ENCODE data around the gene HOXA3.

The HOXA3 gene

DNA sequence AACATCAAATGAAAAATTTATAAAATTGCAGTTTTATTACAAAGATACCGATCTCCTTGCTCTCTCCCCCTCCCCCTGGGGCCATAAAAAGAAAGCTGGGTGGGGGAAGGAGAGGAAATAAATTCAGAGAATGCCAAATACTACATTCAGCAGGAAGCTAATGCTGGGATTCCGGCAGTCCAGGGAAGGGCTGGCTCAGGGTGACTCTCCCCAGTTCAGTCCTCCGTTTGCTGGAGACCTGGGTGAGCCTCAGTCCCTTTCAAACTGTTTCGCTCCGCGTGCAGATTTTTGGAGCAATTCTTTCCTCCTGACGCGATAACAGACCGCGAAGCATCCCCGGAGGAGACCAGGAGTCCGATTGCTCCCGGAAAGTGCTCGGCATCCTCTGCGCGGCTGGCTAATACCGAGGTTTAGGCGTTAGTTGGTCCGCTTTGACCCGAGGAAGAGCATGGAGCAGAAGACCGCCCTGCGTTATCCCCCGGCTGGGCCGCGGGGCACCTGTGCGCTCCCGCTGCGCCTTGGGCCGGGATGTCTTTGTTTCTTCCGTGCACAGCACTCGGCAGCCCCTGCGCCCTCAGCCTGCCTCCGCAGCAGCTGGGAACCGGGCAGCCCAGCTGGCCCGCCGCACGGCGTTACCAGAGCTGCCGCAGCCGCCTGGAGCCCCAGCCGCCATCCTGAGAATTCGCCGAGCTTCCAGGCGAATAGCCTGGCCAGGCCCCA lies 46.0 kb downstream of the HOXA3 start:
- no peak for DNase-seq (ENCODE audit: low read depth in 1 of 2, low spot score in 1 of 2)

DNA sequence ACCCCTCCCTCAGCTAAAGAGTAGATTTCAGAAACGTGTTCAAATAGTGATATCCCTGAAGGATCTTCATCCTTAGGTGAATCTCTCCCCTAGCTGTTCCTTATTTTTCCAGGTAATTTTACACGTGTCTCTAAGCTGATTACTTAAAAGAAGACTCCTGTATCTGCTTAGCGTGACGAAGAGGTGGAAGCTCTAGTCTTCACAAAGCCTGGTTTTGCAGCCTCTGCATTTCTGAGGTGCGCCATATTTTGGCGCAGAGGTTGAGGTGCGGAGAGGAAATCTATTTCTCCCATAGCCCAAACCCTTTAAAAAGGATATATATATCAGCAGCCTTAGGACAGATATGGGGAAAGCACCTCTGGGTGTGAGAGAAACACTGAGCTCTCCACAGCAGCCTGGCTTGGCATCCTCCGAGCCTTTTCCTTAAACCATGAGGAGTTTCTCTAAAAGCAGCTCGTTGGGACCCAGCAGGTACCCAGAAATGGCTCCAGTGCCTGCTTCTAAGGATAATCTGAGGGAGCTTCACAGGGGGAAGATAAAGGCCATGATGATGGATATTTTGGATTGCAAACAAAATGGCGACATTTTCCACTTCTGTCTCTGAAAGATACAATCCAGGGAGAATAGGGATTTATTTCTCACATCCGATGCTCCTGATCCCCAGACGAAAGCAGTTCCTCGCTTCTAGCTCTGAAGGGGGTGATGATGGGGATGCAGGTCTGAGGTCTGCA lies 46.9 kb downstream of the HOXA3 start:
- no peak for DNase-seq (ENCODE audit: low read depth in 1 of 2, low spot score in 1 of 2)

GRCh38 chr7:27104341-27105058 lies 47.9 kb downstream of the HOXA3 start:
- no peak for DNase-seq (ENCODE audit: low read depth in 1 of 2, low spot score in 1 of 2)

DNA sequence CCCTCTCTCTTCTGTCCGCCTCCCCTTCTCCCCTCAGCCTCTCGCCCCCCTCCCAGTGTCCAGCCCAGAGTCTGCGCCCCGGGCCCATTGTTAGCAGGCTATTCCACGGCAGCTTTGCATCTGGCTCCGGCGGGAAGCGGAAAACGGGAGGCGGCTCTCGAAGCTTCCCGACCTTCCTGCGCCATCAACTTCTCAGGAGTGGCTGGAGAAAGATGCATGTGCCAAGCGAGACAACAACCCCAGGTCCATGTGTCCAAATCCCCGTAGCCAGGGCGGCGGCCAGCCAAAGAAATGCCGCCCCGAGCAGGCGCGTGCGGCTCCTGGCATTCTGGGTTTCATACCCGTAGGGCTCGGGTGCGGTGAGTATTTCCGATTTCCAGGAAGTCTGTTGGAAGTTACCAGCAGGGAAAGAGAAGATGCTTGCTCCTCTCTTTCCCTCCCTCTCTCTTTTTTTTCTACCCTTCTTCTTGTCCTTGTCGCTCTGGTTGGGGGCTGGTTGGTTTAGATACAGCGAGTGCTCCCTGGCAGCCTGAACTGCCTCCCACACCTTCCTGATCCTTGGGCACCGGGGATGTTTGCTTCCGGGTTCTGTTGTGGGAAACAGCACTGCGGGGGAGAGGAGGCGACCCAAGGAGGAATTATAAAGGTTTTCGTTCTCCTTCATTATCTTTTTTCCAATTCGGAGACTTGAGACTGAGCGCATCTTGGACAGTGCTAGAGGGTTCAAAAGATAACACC lies 48.7 kb downstream of the HOXA3 start:
- no peak for DNase-seq (ENCODE audit: low read depth in 1 of 2, low spot score in 1 of 2)

- DNase-seq (ENCODE audit: low read depth in 1 of 2, low spot score in 1 of 2), result no peak
These were observed 49.6 kb downstream of the HOXA3 start, which contains the start of gene HOXA2 for GRCh38 chr7:27102581-27103442. TSS of gene HOXA2 (minus strand) at chr7:27102683. CDS start at chr7:27102500, 183 bp downstream.

GRCh38 chr7:27101957-27102580 lies 50.3 kb downstream of the HOXA3 start:
- no peak for DNase-seq (ENCODE audit: low read depth in 1 of 2, low spot score in 1 of 2)

- no peak for DNase-seq (ENCODE audit: low read depth in 1 of 2, low spot score in 1 of 2)
These were observed 51.0 kb downstream of the HOXA3 start for GRCh38 chr7:27101171-27101956.

DNA sequence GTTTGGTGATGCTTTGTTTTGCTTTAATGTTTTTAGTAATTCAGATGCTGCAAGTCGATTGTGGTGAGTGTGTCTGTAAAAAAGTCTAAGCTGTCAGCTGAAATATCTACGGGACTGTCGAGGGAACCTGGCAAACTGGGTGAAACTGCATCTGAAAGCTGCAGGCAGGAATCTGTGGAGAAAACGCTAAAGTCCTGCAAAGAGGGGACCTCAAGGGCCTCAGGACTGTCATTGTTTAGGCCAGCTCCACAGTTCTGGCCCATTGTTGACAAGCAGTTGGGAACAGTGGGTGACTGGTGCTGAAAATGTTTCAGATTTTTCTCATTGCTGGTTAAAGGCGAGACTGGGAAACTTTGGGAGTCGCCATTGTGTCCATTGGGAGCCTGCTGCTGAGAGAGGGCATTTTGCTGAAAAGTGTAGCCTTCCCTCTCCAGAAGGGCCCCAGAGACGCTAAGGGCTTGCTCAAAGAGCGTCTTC lies 51.7 kb downstream of the HOXA3 start:
- no peak for DNase-seq (ENCODE audit: low read depth in 1 of 2, low spot score in 1 of 2)

DNA sequence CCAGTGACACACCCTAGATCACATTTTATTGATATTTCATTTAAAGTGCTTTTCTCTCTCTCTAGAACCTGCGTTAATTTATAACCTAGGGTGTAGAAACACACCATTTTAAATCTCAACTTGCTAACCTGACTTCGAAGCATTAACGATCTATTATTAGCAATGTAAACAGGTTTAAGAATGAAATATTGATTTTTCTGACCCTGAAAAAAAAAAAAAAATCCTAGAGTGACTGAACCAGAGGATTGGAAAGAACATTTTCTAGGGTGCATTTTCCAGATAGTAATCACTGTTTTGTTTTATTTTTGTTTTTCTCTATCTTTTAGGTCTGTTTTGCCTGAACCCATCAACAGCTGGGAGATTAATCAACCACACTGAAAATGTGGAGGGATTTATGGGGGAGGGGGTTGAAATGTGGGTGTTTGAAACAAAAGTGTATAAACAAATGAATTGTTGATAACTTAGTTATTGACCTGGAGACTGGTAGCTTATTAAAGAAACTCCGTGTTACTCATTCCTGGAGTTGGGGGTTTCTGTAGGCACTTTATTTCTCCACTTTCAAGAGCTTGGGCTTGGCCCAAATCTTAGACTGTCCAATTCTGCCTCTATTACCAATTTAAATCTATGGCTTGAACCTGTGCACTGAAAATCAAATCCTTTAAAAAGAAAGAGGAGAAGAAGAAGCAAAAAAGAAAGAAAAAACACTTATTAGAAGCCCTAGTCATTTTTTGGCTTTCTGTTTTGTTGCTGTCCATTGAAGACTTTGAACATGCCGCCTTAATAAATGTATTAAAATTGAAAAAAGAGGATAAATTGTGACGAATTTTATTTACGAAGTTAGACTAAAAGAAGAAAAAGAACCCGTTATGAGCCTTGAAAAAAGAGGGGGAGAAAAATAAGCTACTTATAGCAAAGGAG lies 52.7 kb downstream of the HOXA3 start:
- no peak for DNase-seq (ENCODE audit: low read depth in 1 of 2, low spot score in 1 of 2)

DNA sequence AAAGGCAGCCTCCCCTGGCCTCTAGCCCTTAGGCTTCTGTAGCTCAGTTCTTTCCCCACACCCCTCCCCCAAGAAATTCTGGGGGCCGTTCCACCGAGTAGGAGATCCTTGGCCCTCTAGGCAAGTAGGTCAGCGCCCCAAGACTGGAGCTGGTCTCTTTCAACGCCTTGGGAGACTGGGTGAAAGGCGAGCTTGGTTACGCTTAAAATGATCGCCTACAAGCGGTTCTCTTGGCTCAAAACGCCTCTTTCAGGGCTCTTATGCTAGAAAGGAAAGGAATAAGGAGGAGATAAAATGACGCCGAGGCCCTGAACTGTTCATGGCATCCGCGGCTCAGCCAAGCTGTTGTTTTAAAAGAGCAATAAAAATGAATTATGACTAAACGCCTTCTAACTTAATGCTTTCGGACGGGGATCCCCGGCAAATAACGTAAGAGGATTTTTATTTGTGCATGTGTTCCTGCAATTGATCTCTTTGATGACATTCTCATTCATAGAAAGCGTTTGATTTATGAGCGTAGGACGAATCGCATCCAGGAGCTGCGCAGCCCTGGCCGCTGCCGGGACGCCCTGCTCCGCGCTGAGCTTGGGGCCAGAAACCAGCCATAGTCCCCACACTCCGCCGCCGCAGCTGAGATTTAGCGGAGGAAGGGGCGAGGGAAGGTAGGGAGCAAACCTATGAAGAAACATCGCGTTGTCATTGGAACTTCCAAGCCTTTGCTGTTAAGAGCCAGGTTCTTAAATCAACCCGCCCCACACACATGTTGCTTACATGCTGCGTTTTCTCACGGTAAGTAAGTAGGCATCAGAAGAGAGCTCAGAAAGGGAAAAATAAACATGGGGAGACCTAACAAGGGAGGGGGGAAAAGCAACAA lies 53.6 kb downstream of the HOXA3 start:
- no peak for DNase-seq (ENCODE audit: low read depth in 1 of 2, low spot score in 1 of 2)

- no peak for DNase-seq (ENCODE audit: low read depth in 1 of 2, low spot score in 1 of 2)
These were observed 54.5 kb downstream of the HOXA3 start for GRCh38 chr7:27097686-27098577.

DNA sequence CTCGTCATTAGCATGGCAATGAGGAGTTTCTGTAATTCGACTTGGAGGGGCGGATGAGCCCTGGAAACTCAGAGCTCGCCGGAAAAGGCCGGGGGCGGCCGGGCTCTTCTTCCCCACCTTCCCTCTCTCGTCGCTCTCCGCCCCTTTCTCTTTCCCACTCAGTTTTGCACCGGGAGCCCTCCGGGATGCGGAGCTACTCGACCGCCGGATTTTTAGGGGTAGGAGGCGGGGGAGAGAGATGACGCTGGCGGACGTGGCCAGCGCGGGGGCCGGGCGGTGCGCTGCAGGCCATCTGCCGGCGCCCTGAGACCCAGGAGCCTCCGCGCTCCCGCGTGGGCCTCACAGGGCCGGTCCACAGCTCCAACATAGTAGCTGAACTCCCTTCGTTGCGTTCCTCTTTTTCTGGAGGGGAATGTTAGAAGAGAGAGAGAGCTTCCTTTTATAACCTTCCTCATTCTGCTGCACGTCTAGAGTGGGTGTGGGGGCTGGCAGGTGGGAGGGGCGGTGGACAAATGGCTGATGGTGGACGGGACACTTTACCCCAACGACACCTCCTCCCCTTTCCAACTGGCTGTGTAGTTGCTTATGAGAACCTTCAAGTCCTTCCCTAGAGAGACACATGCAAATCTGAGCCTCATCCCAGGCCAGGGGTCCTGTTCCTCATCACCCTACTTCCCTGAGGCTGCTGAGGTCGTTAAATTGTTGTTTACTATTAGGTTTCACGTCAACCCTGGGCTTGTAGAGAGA lies 55.4 kb downstream of the HOXA3 start:
- no peak for DNase-seq (ENCODE audit: low read depth in 1 of 2, low spot score in 1 of 2)

GRCh38 chr7:27095897-27096767 lies 56.3 kb downstream of the HOXA3 start, which contains the start of gene HOXA1:
TSS of gene HOXA1 (minus strand) at chr7:27096000. CDS start at chr7:27095912, 88 bp downstream.
- peak; percentile 40 to 62 for DNase-seq (ENCODE audit: low read depth in 1 of 2, low spot score in 1 of 2)

Measured in activated CD4-positive, alpha-beta T cell treated with anti-CD3 and anti-CD28 coated beads, Interleukin-2, amount 50 U/mL, for 24 hours (primary cell).